Iris pigment epithelial cell (primary cell): ENCODE results near the gene SLN.
"Not testable (repeated sequence)": the region's sequence is repeated elsewhere in the genome, so short reads cannot be mapped to it uniquely, and the experiment has no call there.

ENCODE experiments used
- DNase-seq: peaks from one replicate; pipeline ENCODE4 v3.0.0-alpha.2; 2011; ENCODE audit warnings: low read depth

SLN gene

DNA sequence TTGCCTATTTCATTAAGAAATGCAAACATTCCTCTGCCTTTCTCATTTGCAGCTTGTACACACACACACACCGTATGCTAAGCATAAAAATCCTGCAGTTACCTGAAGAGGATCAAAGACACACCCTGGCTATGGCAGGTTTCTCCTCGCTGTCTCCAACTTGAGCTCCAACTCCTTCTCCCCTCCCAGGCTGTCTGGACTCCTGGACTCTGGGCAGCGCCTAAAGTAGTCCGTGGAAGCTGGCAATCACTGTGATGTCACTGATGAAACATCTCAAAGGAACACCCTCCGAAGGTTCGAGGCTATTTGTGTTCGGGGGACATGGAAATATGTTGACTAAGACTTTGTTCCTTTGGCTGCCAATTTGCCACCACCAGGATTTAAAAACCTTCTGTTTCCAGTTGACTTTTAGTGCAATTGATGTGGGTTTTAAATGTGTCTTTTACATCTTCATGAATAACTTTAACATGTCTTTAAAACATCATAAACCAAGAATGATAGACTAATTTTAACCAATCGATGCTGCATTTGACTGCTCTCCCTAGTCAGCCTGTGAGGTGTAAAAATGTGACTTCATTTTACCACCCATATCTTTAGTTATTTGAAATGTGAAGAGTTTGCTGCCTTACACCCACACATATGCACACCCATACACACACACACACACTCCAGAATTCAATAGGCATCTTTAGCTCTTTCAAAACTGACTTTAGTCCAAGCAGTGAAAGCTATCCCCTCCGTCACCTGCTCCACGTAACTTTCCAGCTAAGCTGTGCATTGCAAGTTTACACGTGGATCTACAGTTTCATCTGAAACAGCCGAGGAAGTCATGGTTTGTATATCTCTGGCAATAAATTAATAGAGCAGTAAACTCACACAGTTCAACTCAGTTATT, at the start of gene SLN:
TSS of gene SLN (minus strand) at position 196 of the 895 bp plus-strand sequence.
- no peak for DNase-seq

DNA sequence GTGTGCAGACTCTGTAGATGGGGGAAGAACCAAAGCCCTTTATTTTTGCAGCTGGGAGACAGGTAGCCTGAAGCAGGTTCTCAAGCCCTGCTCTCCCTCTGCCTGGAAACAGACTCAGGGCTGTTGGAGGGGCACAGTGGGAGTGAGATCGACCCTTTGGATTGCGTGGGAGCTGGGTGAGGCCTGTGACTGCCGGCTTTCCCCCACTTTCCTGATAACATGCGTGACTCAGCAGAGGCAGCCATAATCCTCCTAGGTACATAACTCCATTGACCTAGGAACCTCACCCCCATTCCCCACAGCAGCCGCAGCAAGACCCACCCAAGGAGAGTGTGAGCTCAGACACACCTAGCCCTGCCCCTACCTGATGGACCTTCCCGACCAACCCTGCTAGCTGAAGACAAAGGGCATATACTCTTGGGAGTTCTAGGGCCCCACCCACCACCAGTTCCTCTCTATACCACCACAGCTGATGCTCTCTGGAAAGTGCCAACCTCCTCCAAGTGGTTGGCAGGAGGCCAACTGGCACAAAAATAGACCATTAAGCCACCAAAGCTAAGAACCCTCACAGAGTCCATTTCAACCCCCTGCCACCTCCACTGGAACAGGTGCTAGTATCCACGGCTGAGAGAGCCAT, 47.0 kb upstream of the SLN start:
- not testable (repeated sequence) for DNase-seq

DNA sequence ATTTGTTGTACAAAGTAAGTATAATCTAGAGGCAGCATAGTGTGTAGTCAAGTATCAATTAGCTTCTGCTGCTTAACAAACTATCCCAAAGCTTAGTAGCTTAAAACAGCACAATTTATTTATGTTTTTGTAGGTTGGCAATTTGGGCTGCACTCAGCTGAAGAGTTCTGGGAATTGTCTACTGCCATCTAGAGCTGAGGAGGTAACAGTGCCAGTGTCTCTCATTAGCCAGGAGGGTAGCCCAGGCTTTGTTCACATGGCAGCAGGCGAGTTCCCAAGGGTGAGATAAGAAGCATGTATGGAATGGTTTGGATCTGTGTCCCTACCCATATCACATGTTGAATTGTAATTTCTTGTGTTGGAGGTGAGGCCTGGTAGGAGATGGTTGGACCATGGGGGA, 45.8 kb upstream of the SLN start:
- DNase-seq, result no peak

DNA sequence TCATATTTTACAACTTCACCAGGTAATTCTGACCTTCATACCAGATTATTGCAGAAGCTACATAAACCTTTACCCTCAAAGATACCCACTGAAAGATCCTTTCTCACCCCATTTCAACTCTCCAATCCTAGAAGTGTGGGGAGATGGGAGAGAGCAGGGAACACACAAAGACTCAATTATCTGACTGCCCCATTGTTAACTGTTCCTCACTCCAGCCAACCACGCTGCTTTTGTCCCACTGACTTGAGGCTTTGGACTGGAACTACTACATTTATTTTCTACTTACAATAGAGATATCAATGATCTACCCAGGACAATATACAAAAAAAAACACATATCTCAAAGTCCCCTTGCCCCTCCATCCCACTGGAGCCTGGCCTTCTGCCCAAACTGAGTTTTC, 44.7 kb upstream of the SLN start:
- DNase-seq, result no peak

- DNase-seq, result no peak
Observed at GRCh38 chr11:107752949-107753822, 41.3 kb upstream of the SLN start.

- DNase-seq, result no peak
Observed at GRCh38 chr11:107752508-107752907, 40.7 kb upstream of the SLN start.

DNA sequence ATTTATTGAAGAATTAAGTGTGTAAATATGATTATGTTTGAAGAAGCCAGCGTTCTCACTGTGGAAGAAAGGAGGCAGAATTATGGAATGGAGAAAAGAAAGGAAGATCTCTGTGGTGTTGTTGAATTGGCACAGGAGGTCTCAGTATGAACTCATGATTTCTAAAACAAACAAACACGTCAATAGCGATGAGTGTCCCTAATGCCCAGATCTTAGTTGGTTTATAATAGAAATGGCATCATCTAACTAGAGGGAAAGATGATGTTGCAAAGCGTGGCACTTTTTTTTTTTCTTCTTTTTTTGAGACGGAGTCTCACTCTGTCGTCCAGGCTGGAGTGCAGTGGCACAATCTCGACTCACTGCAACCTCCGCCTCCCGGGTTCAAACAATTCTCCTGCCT, 39.2 kb upstream of the SLN start:
- no peak for DNase-seq

DNA sequence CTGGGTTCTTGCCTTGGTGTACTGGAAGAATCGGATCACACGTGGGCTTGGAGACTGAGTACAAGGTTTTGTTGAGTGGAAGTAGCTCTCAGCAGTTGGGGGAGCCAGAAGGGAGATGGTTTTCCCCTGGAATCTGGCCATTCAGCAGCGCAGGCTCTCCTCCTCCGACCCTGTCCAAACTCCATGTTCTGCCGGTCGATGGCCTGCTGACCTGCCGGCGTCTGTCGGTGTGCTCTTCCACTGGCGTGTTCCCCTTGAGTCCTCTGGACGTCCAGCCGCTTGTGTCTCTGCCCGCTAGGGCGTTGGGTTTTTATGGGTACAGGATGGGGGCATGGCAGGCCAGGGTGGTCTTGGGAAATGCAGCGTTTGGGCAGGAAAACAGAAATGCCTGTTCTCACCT, 38.5 kb upstream of the SLN start:
- DNase-seq, result no peak

DNA sequence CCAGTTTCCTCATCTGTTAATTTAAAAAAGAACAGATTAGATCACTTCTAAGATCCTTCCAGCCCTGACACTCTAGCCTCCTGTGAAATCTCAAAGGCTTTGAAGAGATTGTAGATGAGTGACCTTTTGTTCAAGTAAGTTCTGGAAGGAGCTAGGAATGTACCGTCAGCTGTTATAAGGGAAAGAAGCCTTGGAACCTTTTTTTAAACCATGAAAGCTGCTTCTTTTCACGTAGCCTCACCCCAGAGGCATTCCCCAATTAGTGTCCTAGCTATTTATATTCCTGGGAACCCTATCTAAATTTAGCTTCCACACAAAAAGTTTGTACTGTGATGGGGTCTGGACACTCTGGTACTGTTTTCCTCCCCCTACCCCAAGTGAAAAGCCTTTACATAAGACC, 35.8 kb upstream of the SLN start:
- DNase-seq, result no peak

GRCh38 chr11:107744736-107745135, 32.9 kb upstream of the SLN start:
- no peak for DNase-seq

DNA sequence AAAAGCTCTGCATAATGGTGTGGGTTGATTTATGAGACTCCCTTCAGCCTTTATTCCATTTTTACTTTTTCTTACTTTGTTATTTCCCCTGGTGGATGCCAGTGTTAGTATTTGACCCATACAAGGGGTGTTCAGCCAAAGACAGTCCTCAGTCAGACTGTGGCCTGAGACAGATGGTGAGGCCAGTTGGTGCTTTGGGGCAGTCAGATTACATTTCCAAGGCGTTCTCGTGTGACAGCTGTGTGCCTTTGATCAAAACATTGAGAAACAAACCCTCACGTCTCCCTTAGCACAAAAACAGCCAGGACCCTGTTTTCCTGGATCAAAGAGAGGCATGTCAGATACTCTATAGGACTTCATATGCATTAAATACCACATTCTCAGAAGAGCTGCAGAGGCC, 31.3 kb upstream of the SLN start:
- no peak for DNase-seq

GRCh38 chr11:107741044-107741823, 29.4 kb upstream of the SLN start:
- DNase-seq, result peak; percentile 53

DNA sequence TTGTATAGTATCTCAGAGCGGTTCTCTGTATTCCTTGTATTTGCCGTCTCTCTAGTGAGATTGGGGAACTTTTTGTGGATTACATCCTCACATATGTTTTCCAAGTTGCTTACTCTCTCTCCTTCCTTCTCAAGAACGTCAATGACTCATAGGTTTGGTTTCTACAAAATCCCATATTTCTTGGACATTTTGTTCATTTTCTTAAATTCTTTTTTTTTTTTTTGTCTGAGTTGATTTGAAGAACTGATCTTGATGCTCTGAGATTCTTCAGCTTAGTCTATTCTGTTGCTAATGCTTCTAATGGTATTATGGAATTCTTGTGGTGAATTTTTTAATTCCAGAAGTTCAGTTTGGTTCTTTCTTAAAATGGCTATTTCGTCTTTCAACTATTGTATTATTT, 28.4 kb upstream of the SLN start:
- peak; percentile 29 for DNase-seq

DNA sequence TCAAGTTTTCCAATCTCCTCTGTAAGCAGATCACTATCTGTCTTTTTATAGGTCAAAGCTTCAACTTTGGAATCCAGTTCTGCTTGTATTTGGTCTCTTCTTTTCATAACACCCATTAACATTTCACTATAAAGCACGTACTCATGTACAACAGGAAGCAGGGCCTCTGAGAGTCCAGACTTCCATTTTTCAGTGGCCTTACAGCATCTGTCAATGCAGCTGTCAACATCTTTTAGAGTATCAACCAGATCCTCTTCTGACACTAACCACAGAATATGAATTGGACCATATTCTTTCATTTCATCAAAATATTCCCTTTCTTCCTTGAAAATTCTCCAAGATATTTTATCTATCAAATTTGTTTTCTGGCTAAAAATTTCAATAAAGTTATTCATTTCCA, 24.7 kb upstream of the SLN start:
- no peak for DNase-seq

DNA sequence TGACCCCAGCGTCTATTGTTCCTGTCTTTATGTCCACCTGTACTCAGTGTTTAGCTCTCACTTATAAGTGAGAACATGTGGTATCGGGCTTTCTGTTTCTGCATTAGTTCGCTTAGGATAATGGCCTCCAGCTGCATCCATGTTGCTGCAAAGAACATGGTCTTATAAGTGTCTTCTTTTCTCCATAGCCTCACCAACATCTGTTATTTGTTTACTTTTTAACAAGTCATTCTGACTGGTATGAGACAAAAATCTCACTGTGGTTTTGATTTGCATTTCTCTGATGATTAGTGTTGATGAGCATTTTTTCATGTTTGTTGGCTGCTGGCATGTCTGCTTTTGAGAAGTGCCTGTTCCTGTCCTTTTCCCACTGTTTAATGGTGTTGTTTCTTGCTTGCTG, 21.7 kb upstream of the SLN start:
- no peak for DNase-seq

DNA sequence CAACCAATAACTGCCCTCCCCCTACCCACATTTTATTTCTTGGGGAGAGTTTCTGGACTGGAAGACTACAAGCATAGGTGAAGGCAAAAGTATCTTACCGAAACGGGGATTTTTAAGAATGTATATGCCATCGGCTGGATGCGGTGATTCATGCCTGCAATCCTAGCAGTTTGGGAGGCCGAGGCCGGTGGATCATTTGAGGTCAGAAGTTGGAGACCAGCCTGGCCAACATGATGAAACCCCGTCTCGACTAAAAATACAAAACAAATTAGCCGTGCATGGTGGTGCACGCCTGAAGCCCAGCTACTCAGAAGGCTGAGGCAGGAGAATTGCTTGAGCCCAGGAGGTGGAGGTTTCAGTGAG, 20.8 kb upstream of the SLN start:
- DNase-seq, result no peak

GRCh38 chr11:107731941-107732688, 20.3 kb upstream of the SLN start:
- DNase-seq, result no peak

GRCh38 chr11:107722662-107723061, 10.8 kb upstream of the SLN start:
- DNase-seq, result no peak

GRCh38 chr11:107721207-107721606, 9.4 kb upstream of the SLN start:
- no peak for DNase-seq

DNA sequence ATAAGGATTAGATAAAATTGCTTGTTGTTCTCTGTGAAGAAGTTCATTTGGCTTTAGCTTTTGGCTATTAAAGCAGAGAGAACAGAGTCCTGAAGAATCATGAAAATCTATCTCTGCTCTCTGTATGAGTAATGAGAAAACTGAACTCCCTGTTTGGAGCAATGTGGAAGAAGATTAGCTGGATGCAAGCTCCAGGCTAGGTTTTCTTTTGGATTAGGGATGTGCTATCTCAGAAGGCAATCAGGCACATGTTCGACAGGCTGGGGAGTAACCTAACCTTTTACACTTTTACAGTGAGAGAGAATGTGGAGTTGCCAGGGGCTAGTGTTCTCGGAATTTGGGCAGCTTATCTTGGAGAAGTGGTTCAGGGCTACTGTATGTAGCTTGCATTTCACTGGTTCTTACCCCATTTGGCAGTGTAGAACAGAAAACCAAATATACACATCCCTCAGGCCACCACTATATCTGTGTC, 8.5 kb upstream of the SLN start:
- DNase-seq, result no peak
